ENCODE results near the gene SLC39A5.

The SLC39A5 gene

GRCh38 chr12:56223571-56224101 lies 6.2 kb upstream of the SLC39A5 start:
- no peak for TF ChIP-seq CTCF (IDR thresholded peaks at IDR 0.05; ENCODE audit: borderline replicate concordance, insufficient read depth, low read depth, low read length)
- no peak overlapping the region for H3K4me3 ChIP-seq (ENCODE audit: low read depth, low read length)

- peak; percentile 95 for TF ChIP-seq CTCF (IDR thresholded peaks at IDR 0.05; ENCODE audit: borderline replicate concordance, insufficient read depth, low read depth, low read length)
- H3K4me3 ChIP-seq (ENCODE audit: low read depth, low read length), result peak within 1 kb of the TSS; percentile 82
These were observed 5.6 kb upstream of the SLC39A5 start, which contains the start of gene NABP2 for GRCh38 chr12:56224102-56224701. TSS of gene NABP2 (plus strand) at chr12:56224342. CDS start at chr12:56224857, 515 bp downstream.

GRCh38 chr12:56224954-56225353 lies 4.9 kb upstream of the SLC39A5 start:
- TF ChIP-seq CTCF (IDR thresholded peaks at IDR 0.05; ENCODE audit: borderline replicate concordance, insufficient read depth, low read depth, low read length), result no peak

GRCh38 chr12:56229082-56229481 lies 769 bp upstream of the SLC39A5 start:
- TF ChIP-seq CTCF (IDR thresholded peaks at IDR 0.05; ENCODE audit: borderline replicate concordance, insufficient read depth, low read depth, low read length), result no peak
- no peak overlapping the region for H3K4me3 ChIP-seq (ENCODE audit: low read depth, low read length)

More at GRCh38 chr12:56224954-56225353, 4.9 kb upstream of the SLC39A5 start:
- peak overlapping the region; percentile 82 for H3K4me3 ChIP-seq (ENCODE audit: low read depth, low read length)

- no peak for TF ChIP-seq CTCF (IDR thresholded peaks at IDR 0.05; ENCODE audit: borderline replicate concordance, insufficient read depth, low read depth, low read length)
- no peak overlapping the region for H3K4me3 ChIP-seq (ENCODE audit: low read depth, low read length)
These were observed 757 bp downstream of the SLC39A5 start for GRCh38 chr12:56230432-56231183.

- no peak for TF ChIP-seq CTCF (IDR thresholded peaks at IDR 0.05; ENCODE audit: borderline replicate concordance, insufficient read depth, low read depth, low read length)
- no peak overlapping the region for H3K4me3 ChIP-seq (ENCODE audit: low read depth, low read length)
These were observed 1.3 kb downstream of the SLC39A5 start for GRCh38 chr12:56231184-56231582.

Data from GM12875 (cell line).